K562 (cell line): Measurements from ENCODE around the gene LCP2. TPM values are rescaled to one million over a fixed set of nuclear protein-coding genes. Genes with fewer than 3 reads are reported as not detected.

ENCODE experiments used
- ATAC-seq: fragments of 200-7000 bp; cut with Tn5 transposase; 3 replicates; pipeline ENCODE4 v1.9.1; 2020; ENCODE audit warnings: moderate library complexity
- BruUV-seq: library from RNA; stranded (reverse); fragments of 400-500 nt; replicated peaks from 2 replicates; lab custom pipeline; 2021; lab: Mats Ljungman, UMichigan
- CTCF ChIA-PET: fragments of 300-600 bp; formaldehyde crosslinking; extraction: SDS; loops from one replicate; lab custom pipeline; 2021; ENCODE audit warnings: low intra/inter-chr PET ratio; lab: Yijun Ruan, JAX
- POLR2A ChIA-PET: fragments of 300-600, 350-650 bp; sonication (Branson Sonifier 250); formaldehyde crosslinking; extraction: SDS; loops from one replicate; lab custom pipeline; 2021; ENCODE audit warnings: antibody characterized with exemption, inconsistent platforms; lab: Yijun Ruan, JAX
- DNase-seq, 4 experiments: peaks; one replicate each; pipeline versions ENCODE4 v3.0.0 to v3.0.0-alpha.2; 2011 to 2018; ENCODE audit warnings: low spot score in 3 of 4, mixed read lengths in 3 of 4; ENCODE audit errors: extremely low read depth in 1 of 4
- FAIRE-seq: peaks from 2 replicates; lab custom pipeline; 2011; peaks lifted over from hg19 to GRCh38; lab: Jason Lieb, UNC
- H2AFZ ChIP-seq: 2 replicates; pipeline ENCODE4 v1.6.0; 2011; ENCODE audit warnings: low read depth, low read length, control low read depth, inconsistent platforms
- H3K27ac ChIP-seq: fragments of 200-600 bp; 3 replicates; pipeline ENCODE4 v1.8.0; 2011; ENCODE audit warnings: low read depth, mild to moderate bottlenecking, control low read depth, inconsistent platforms, low read length, moderate library complexity, mixed read lengths; ENCODE audit errors: extremely low read depth
- H3K27me3 ChIP-seq, 2 experiments: fragments of 300-600 bp in 1 of 2; 2 replicates in 1 of 2; 3 replicates in 1 of 2; pipeline versions ENCODE4 v1.6.0 to v1.8.0; 2011; ENCODE audit warnings: inconsistent platforms in 2 of 2, low read length in 2 of 2, mild to moderate bottlenecking in 1 of 2, mixed read lengths in 1 of 2, moderate library complexity in 1 of 2; ENCODE audit not compliant: control insufficient read depth in 2 of 2, insufficient read depth in 2 of 2
- H3K36me3 ChIP-seq: fragments of 300-600 bp; 3 replicates; pipeline ENCODE4 v1.8.0; 2011; ENCODE audit warnings: mild to moderate bottlenecking, low read length, inconsistent platforms; ENCODE audit not compliant: control insufficient read depth, insufficient read depth
- H3K4me1 ChIP-seq, 2 experiments: fragments of 200-600 bp in 1 of 2; replicated peaks in 1 of 2; 2 replicates in 1 of 2; 3 replicates in 1 of 2; pipeline versions ENCODE4 v1.5.1 to v1.8.0; 2011; ENCODE audit warnings: inconsistent platforms in 2 of 2, low read length in 2 of 2, mild to moderate bottlenecking in 1 of 2, mixed read lengths in 1 of 2, moderate library complexity in 1 of 2; ENCODE audit not compliant: control insufficient read depth in 2 of 2, insufficient read depth in 2 of 2
- H3K4me2 ChIP-seq: 2 replicates; pipeline ENCODE4 v1.6.1; 2011; ENCODE audit warnings: low read length, control low read depth, inconsistent platforms, mixed read lengths; ENCODE audit not compliant: insufficient read depth
- H3K4me3 ChIP-seq: fragments of 200-600 bp; sonication (generic), shearing (Covaris generic); 2 replicates; pipeline ENCODE4 v1.5.1; 2016; ENCODE audit warnings: control low read depth, inconsistent platforms
- H3K79me2 ChIP-seq: fragments of 200-600 bp; 3 replicates; pipeline ENCODE4 v1.8.0; 2011; ENCODE audit warnings: low read length, inconsistent platforms; ENCODE audit not compliant: control insufficient read depth, insufficient read depth
- H3K9ac ChIP-seq, 2 experiments: 2 replicates each; pipeline versions ENCODE4 v1.6.0 to v1.6.1; 2011; ENCODE audit warnings: low read depth in 2 of 2, low read length in 2 of 2, control low read depth in 1 of 2, inconsistent platforms in 1 of 2, mild to moderate bottlenecking in 1 of 2, mixed read lengths in 1 of 2; ENCODE audit not compliant: insufficient read depth in 1 of 2
- H3K9me1 ChIP-seq: one replicate; pipeline ENCODE4 v1.6.0; 2011; ENCODE audit warnings: inconsistent platforms, mild to moderate bottlenecking, low read length, moderate library complexity; ENCODE audit not compliant: control insufficient read depth, insufficient read depth
- H3K9me3 ChIP-seq: replicated peaks from 2 replicates; pipeline ENCODE4 v1.5.1; 2011; ENCODE audit warnings: low read depth, low read length, inconsistent platforms; ENCODE audit not compliant: control insufficient read depth, insufficient read depth
- H4K20me1 ChIP-seq: replicated peaks from 2 replicates; pipeline ENCODE4 v1.6.1; 2011; ENCODE audit warnings: low read length, inconsistent platforms, mixed read lengths; ENCODE audit not compliant: control insufficient read depth, insufficient read depth
- ARHGAP35 ChIP-seq: fragments of 450-650 bp; IDR thresholded peaks from 2 replicates; pipeline ENCODE4 v1.6.1; 2018; ENCODE audit not compliant: partially characterized antibody
- CBX5 ChIP-seq: IDR thresholded peaks from 2 replicates; pipeline ENCODE4 v1.6.1; 2014; ENCODE audit warnings: low read depth, borderline replicate concordance
- NFE2L1 ChIP-seq: fragments of 450-650 bp; IDR thresholded peaks from 2 replicates; pipeline ENCODE4 v1.6.1; 2016; ENCODE audit warnings: missing genetic modification characterization, low read depth, mild to moderate bottlenecking, missing compliant biosample characterization, moderate library complexity, borderline replicate concordance
- PYGO2 ChIP-seq: fragments of 450-650 bp; IDR thresholded peaks from 2 replicates; pipeline ENCODE4 v1.6.1; 2016; ENCODE audit warnings: mild to moderate bottlenecking, missing genetic modification characterization, moderate library complexity, missing compliant biosample characterization
- TEAD1 ChIP-seq, 2 experiments: fragments of 450-650 bp in 1 of 2; sonication (generic) in 1 of 2; formaldehyde crosslinking; IDR thresholded peaks; 2 replicates each; pipeline versions ENCODE4 v1.4.0 to v1.8.0; 2020 to 2022; ENCODE audit warnings: mild to moderate bottlenecking in 2 of 2, missing genetic modification reagents in 1 of 2
- ZBTB11 ChIP-seq, 3 experiments: fragments of 200-800 bp in 1 of 3; fragments of 250-450 bp in 1 of 3; fragments of 450-650 bp in 1 of 3; sonication (Bioruptor Pico) in 1 of 3; sonication (Bioruptor generic) in 1 of 3; formaldehyde crosslinking in 1 of 3; IDR thresholded peaks; 2 replicates each; pipeline versions ENCODE4 v1.6.1 to v1.8.0; 2016 to 2022; ENCODE audit warnings: mild to moderate bottlenecking in 2 of 3, missing genetic modification characterization in 2 of 3, missing compliant biosample characterization in 1 of 3, moderate library complexity in 1 of 3
- ZNF263 ChIP-seq: sonication (generic); formaldehyde crosslinking; IDR thresholded peaks from 2 replicates; pipeline ENCODE4 v1.8.0; 2022; ENCODE audit warnings: mild to moderate bottlenecking, missing genetic modification reagents, borderline replicate concordance
- ZNF561 ChIP-seq: fragments of 450-650 bp; formaldehyde crosslinking; conservative IDR thresholded peaks from 2 replicates; pipeline ENCODE4 v1.4.0; 2020; ENCODE audit warnings: mild to moderate bottlenecking, moderate library complexity
- WGBS: fragments of 100-300 bp; shearing (Covaris generic); methylation state at CpG from one replicate; pipeline ENCODE4 v1.1.6; 2016; ENCODE audit warnings: low coverage, mixed read lengths; ENCODE audit not compliant: insufficient coverage; ENCODE audit errors: missing lambda C conversion rate; 5-methylcytosine and 5-hydroxymethylcytosine counted together
- in situ Hi-C: fragments of 300-500 bp; cut with MboI; formaldehyde crosslinking; loops from 4 replicates; pipeline ENCODE4 v1.15.0; 2018; ENCODE audit warnings: inconsistent platforms, mixed read lengths
- intact Hi-C: fragments of 100-400 bp; cut with micrococcal nuclease; formaldehyde crosslinking; loops from 2 replicates; pipeline ENCODE4 v1.14.2; 2022
- polyA plus RNA-seq, 8 experiments: library from polyadenylated mRNA; depleted of rRNA in 4 of 8; stranded (reverse) in 5 of 8; unstranded in 3 of 8; fragments of >200 nt; fragmentation: Nextera tagmentation in 2 of 8; fragmentation: Illumina TruSeq in 1 of 8; extraction: Ambion mirVana in 2 of 8; extraction: Trizol in 1 of 8; gene quantifications; 2 replicates each; pipeline versions ENCODE4 v1.2.1 to v1.2.3, GENCODE V29; 2011 to 2014; ENCODE audit warnings: inconsistent platforms in 1 of 8, missing spikeins in 1 of 8
- total RNA-seq, 7 experiments: library from RNA; depleted of rRNA in 6 of 7; stranded (reverse); fragments of >200 nt in 6 of 7; fragmentation: Illumina TruSeq in 2 of 7; extraction: Trizol in 2 of 7; gene quantifications; 2 replicates each; pipeline versions ENCODE4 v1.2.1 to v1.2.3, GENCODE V29; 2011 to 2021; ENCODE audit warnings: low replicate concordance in 1 of 7
- TF ChIP-seq, protein P1 (sequence below): fragments of 250-450 bp; sonication (Bioruptor Pico); IDR thresholded peaks from 2 replicates; pipeline ENCODE4 v1.4.0; 2020
- TF ChIP-seq, protein P2 (sequence below): fragments of 250-450 bp; sonication (Bioruptor Pico); IDR thresholded peaks from 2 replicates; pipeline ENCODE4 v1.9.0; 2021; ENCODE audit warnings: mild to moderate bottlenecking
- TF ChIP-seq, protein P3 (sequence below): sonication (generic); formaldehyde crosslinking; IDR thresholded peaks from 2 replicates; pipeline ENCODE4 v1.8.0; 2023; ENCODE audit warnings: missing genetic modification reagents, mild to moderate bottlenecking, borderline replicate concordance

Gene LCP2
- total and polyA plus RNA-seq, 9 of the 15 experiments (the other 6 are each of a cell fraction or from before 2014, with no cell fraction given) = 4.0 to 31.3 (median 14.6) TPM

DNA sequence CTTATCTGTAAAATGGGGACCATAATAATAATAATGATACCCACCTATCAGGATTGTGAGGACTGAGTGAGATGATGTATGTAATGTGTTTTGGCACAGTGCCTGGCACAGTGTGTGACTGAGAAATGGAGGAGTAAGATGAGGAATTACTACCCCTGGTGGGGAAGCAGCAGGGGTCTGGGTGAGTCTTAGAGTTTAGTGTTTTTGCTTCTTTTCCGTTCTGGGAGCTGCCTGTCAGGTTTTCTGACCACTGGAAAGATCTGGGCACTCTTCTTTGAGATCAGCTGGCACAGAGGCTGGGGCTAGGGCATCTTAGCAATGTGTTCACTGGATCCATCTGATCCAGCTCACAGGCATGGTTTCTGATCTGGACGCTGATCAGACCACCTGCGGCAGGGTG is 8.5 kb downstream of the LCP2 start:
- FAIRE-seq (no peak), ATAC-seq (no peak), DNase-seq (no peak)
- no peaks in the 10 kb centered on the region; the same call in 1 of the 2 replicates for H4K20me1 ChIP-seq
- no peaks in the 10 kb centered on the region for H3K27me3 ChIP-seq
- H3K4me2 ChIP-seq = no peak overlapping the region
- WGBS = 43% methylated on average over 3 of the region's 3 CpGs
- intact Hi-C loops = no loop called here
- H3K36me3 ChIP-seq = 0 out of 3 replicates have a peak, but pooled peaks cover 5% of the 10 kb centered on the region
- H3K9me1 ChIP-seq = no peaks in the 10 kb centered on the region
- H3K79me2 ChIP-seq = no peaks in the 10 kb centered on the region
- no peak overlapping the region for H2AFZ ChIP-seq
- H3K27ac ChIP-seq = no peak overlapping the region
- no peak overlapping the region for H3K9ac ChIP-seq
- CTCF ChIA-PET = no interaction called here
- BruUV-seq = no TSS peak
- POLR2A ChIA-PET = interaction anchor here (0.7 kb wide), 1 partner anchor 44 kb away, joined by 3 read pairs; no protein-coding TSS in a partner anchor
- in situ Hi-C loops = no loop called here
- H3K9me3 ChIP-seq = no peaks in the 10 kb centered on the region
- H3K4me1 ChIP-seq = peaks cover 0 to 4% of the 10 kb centered on the region in 2 experiments; a peak in 3 of 5 replicates
- no peak overlapping the region for H3K4me3 ChIP-seq
- TF ChIP-seq TEAD1 (CRISPR knock-in tag; IDR thresholded peaks at IDR 0.05) (no peak), PYGO2 (tag) (no peak), ARHGAP35 (no peak), NFE2L1 (tag) (no peak), CBX5 (no peak), ZNF263 (CRISPR knock-in tag) (no peak), ZBTB11 (CRISPR knock-in tag; IDR thresholded peaks at IDR 0.05) (no peak), ZNF561 (CRISPR knock-in tag) (no peak)
- TF ChIP-seq, protein P1, sequence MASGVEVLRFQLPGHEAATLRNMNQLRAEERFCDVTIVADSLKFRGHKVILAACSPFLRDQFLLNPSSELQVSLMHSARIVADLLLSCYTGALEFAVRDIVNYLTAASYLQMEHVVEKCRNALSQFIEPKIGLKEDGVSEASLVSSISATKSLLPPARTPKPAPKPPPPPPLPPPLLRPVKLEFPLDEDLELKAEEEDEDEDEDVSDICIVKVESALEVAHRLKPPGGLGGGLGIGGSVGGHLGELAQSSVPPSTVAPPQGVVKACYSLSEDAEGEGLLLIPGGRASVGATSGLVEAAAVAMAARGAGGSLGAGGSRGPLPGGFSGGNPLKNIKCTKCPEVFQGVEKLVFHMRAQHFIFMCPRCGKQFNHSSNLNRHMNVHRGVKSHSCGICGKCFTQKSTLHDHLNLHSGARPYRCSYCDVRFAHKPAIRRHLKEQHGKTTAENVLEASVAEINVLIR (CRISPR knock-in tag) = no peak
- TF ChIP-seq, protein P2, sequence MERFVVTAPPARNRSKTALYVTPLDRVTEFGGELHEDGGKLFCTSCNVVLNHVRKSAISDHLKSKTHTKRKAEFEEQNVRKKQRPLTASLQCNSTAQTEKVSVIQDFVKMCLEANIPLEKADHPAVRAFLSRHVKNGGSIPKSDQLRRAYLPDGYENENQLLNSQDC (CRISPR knock-in tag) = no peak
- TF ChIP-seq, protein P3, sequence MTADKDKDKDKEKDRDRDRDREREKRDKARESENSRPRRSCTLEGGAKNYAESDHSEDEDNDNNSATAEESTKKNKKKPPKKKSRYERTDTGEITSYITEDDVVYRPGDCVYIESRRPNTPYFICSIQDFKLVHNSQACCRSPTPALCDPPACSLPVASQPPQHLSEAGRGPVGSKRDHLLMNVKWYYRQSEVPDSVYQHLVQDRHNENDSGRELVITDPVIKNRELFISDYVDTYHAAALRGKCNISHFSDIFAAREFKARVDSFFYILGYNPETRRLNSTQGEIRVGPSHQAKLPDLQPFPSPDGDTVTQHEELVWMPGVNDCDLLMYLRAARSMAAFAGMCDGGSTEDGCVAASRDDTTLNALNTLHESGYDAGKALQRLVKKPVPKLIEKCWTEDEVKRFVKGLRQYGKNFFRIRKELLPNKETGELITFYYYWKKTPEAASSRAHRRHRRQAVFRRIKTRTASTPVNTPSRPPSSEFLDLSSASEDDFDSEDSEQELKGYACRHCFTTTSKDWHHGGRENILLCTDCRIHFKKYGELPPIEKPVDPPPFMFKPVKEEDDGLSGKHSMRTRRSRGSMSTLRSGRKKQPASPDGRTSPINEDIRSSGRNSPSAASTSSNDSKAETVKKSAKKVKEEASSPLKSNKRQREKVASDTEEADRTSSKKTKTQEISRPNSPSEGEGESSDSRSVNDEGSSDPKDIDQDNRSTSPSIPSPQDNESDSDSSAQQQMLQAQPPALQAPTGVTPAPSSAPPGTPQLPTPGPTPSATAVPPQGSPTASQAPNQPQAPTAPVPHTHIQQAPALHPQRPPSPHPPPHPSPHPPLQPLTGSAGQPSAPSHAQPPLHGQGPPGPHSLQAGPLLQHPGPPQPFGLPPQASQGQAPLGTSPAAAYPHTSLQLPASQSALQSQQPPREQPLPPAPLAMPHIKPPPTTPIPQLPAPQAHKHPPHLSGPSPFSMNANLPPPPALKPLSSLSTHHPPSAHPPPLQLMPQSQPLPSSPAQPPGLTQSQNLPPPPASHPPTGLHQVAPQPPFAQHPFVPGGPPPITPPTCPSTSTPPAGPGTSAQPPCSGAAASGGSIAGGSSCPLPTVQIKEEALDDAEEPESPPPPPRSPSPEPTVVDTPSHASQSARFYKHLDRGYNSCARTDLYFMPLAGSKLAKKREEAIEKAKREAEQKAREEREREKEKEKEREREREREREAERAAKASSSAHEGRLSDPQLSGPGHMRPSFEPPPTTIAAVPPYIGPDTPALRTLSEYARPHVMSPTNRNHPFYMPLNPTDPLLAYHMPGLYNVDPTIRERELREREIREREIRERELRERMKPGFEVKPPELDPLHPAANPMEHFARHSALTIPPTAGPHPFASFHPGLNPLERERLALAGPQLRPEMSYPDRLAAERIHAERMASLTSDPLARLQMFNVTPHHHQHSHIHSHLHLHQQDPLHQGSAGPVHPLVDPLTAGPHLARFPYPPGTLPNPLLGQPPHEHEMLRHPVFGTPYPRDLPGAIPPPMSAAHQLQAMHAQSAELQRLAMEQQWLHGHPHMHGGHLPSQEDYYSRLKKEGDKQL (CRISPR knock-in tag) = no peak
